K562 (cell line): ENCODE data around the gene PRL. TPM values are rescaled to one million over a fixed set of nuclear protein-coding genes. Genes with fewer than 3 reads are reported as not detected.

Experiments
- ATAC-seq: fragments of 200-7000 bp; cut with Tn5 transposase; 3 replicates; pipeline ENCODE4 v1.9.1; 2020; ENCODE audit warnings: moderate library complexity
- BruUV-seq: library from RNA; stranded (reverse); fragments of 400-500 nt; replicated peaks from 2 replicates; lab custom pipeline; 2021; lab: Mats Ljungman, UMichigan
- CTCF ChIA-PET: fragments of 300-600 bp; formaldehyde crosslinking; extraction: SDS; loops from one replicate; lab custom pipeline; 2021; ENCODE audit warnings: low intra/inter-chr PET ratio; lab: Yijun Ruan, JAX
- POLR2A ChIA-PET: fragments of 300-600, 350-650 bp; sonication (Branson Sonifier 250); formaldehyde crosslinking; extraction: SDS; loops from one replicate; lab custom pipeline; 2021; ENCODE audit warnings: antibody characterized with exemption, inconsistent platforms; lab: Yijun Ruan, JAX
- DNase-seq, 4 experiments: peaks; one replicate each; pipeline versions ENCODE4 v3.0.0 to v3.0.0-alpha.2; 2011 to 2018; ENCODE audit warnings: low spot score in 3 of 4, mixed read lengths in 3 of 4; ENCODE audit errors: extremely low read depth in 1 of 4
- FAIRE-seq: peaks from 2 replicates; lab custom pipeline; 2011; peaks lifted over from hg19 to GRCh38; lab: Jason Lieb, UNC
- H2AFZ ChIP-seq: 2 replicates; pipeline ENCODE4 v1.6.0; 2011; ENCODE audit warnings: low read depth, low read length, control low read depth, inconsistent platforms
- H3K27ac ChIP-seq: fragments of 200-600 bp; 3 replicates; pipeline ENCODE4 v1.8.0; 2011; ENCODE audit warnings: low read depth, mild to moderate bottlenecking, control low read depth, inconsistent platforms, low read length, moderate library complexity, mixed read lengths; ENCODE audit errors: extremely low read depth
- H3K27me3 ChIP-seq, 2 experiments: fragments of 300-600 bp in 1 of 2; 2 replicates in 1 of 2; 3 replicates in 1 of 2; pipeline versions ENCODE4 v1.6.0 to v1.8.0; 2011; ENCODE audit warnings: inconsistent platforms in 2 of 2, low read length in 2 of 2, mild to moderate bottlenecking in 1 of 2, mixed read lengths in 1 of 2, moderate library complexity in 1 of 2; ENCODE audit not compliant: control insufficient read depth in 2 of 2, insufficient read depth in 2 of 2
- H3K36me3 ChIP-seq: fragments of 300-600 bp; 3 replicates; pipeline ENCODE4 v1.8.0; 2011; ENCODE audit warnings: mild to moderate bottlenecking, low read length, inconsistent platforms; ENCODE audit not compliant: control insufficient read depth, insufficient read depth
- H3K4me1 ChIP-seq, 2 experiments: fragments of 200-600 bp in 1 of 2; replicated peaks in 1 of 2; 2 replicates in 1 of 2; 3 replicates in 1 of 2; pipeline versions ENCODE4 v1.5.1 to v1.8.0; 2011; ENCODE audit warnings: inconsistent platforms in 2 of 2, low read length in 2 of 2, mild to moderate bottlenecking in 1 of 2, mixed read lengths in 1 of 2, moderate library complexity in 1 of 2; ENCODE audit not compliant: control insufficient read depth in 2 of 2, insufficient read depth in 2 of 2
- H3K4me2 ChIP-seq: 2 replicates; pipeline ENCODE4 v1.6.1; 2011; ENCODE audit warnings: low read length, control low read depth, inconsistent platforms, mixed read lengths; ENCODE audit not compliant: insufficient read depth
- H3K4me3 ChIP-seq: fragments of 200-600 bp; sonication (generic), shearing (Covaris generic); 2 replicates; pipeline ENCODE4 v1.5.1; 2016; ENCODE audit warnings: control low read depth, inconsistent platforms
- H3K79me2 ChIP-seq: fragments of 200-600 bp; 3 replicates; pipeline ENCODE4 v1.8.0; 2011; ENCODE audit warnings: low read length, inconsistent platforms; ENCODE audit not compliant: control insufficient read depth, insufficient read depth
- H3K9ac ChIP-seq, 2 experiments: 2 replicates each; pipeline versions ENCODE4 v1.6.0 to v1.6.1; 2011; ENCODE audit warnings: low read depth in 2 of 2, low read length in 2 of 2, control low read depth in 1 of 2, inconsistent platforms in 1 of 2, mild to moderate bottlenecking in 1 of 2, mixed read lengths in 1 of 2; ENCODE audit not compliant: insufficient read depth in 1 of 2
- H3K9me1 ChIP-seq: one replicate; pipeline ENCODE4 v1.6.0; 2011; ENCODE audit warnings: inconsistent platforms, mild to moderate bottlenecking, low read length, moderate library complexity; ENCODE audit not compliant: control insufficient read depth, insufficient read depth
- H3K9me3 ChIP-seq: replicated peaks from 2 replicates; pipeline ENCODE4 v1.5.1; 2011; ENCODE audit warnings: low read depth, low read length, inconsistent platforms; ENCODE audit not compliant: control insufficient read depth, insufficient read depth
- H4K20me1 ChIP-seq: replicated peaks from 2 replicates; pipeline ENCODE4 v1.6.1; 2011; ENCODE audit warnings: low read length, inconsistent platforms, mixed read lengths; ENCODE audit not compliant: control insufficient read depth, insufficient read depth
- ARNT ChIP-seq, 2 experiments: fragments of 450-650 bp; IDR thresholded peaks; 2 replicates each; pipeline ENCODE4 v1.6.1; 2016; ENCODE audit warnings: mild to moderate bottlenecking in 1 of 2
- BRD4 ChIP-seq: fragments of 200-600 bp; sonication (generic); IDR thresholded peaks from 2 replicates; pipeline ENCODE4 v1.6.1; 2017; ENCODE audit warnings: inconsistent platforms
- NCOR1 ChIP-seq: fragments of 450-650 bp; IDR thresholded peaks from 2 replicates; pipeline ENCODE4 v1.6.1; 2016; ENCODE audit warnings: mild to moderate bottlenecking, moderate library complexity
- SAFB2 ChIP-seq: fragments of 200-400 bp; formaldehyde crosslinking; IDR thresholded peaks from 2 replicates; pipeline ENCODE4 v1.6.1; 2018; ENCODE audit warnings: borderline replicate concordance, low read length, low read depth, moderate library complexity; ENCODE audit not compliant: severe bottlenecking
- WGBS: fragments of 100-300 bp; shearing (Covaris generic); methylation state at CpG from one replicate; pipeline ENCODE4 v1.1.6; 2016; ENCODE audit warnings: low coverage, mixed read lengths; ENCODE audit not compliant: insufficient coverage; ENCODE audit errors: missing lambda C conversion rate; 5-methylcytosine and 5-hydroxymethylcytosine counted together
- in situ Hi-C: fragments of 300-500 bp; cut with MboI; formaldehyde crosslinking; loops from 4 replicates; pipeline ENCODE4 v1.15.0; 2018; ENCODE audit warnings: inconsistent platforms, mixed read lengths
- intact Hi-C: fragments of 100-400 bp; cut with micrococcal nuclease; formaldehyde crosslinking; loops from 2 replicates; pipeline ENCODE4 v1.14.2; 2022
- polyA plus RNA-seq, 8 experiments: library from polyadenylated mRNA; depleted of rRNA in 4 of 8; stranded (reverse) in 5 of 8; unstranded in 3 of 8; fragments of >200 nt; fragmentation: Nextera tagmentation in 2 of 8; fragmentation: Illumina TruSeq in 1 of 8; extraction: Ambion mirVana in 2 of 8; extraction: Trizol in 1 of 8; gene quantifications; 2 replicates each; pipeline versions ENCODE4 v1.2.1 to v1.2.3, GENCODE V29; 2011 to 2014; ENCODE audit warnings: inconsistent platforms in 1 of 8, missing spikeins in 1 of 8
- total RNA-seq, 7 experiments: library from RNA; depleted of rRNA in 6 of 7; stranded (reverse); fragments of >200 nt in 6 of 7; fragmentation: Illumina TruSeq in 2 of 7; extraction: Trizol in 2 of 7; gene quantifications; 2 replicates each; pipeline versions ENCODE4 v1.2.1 to v1.2.3, GENCODE V29; 2011 to 2021; ENCODE audit warnings: low replicate concordance in 1 of 7
- TF ChIP-seq, protein P1 (sequence below): fragments of 450-650 bp; IDR thresholded peaks from one replicate; pipeline ENCODE4 v1.6.1; 2018; ENCODE audit warnings: mild to moderate bottlenecking, moderate library complexity; ENCODE audit not compliant: partially characterized antibody

PRL gene
- total and polyA plus RNA-seq, 9 of the 15 experiments (the other 6 are each of a cell fraction or from before 2014, with no cell fraction given), result not detected

DNA sequence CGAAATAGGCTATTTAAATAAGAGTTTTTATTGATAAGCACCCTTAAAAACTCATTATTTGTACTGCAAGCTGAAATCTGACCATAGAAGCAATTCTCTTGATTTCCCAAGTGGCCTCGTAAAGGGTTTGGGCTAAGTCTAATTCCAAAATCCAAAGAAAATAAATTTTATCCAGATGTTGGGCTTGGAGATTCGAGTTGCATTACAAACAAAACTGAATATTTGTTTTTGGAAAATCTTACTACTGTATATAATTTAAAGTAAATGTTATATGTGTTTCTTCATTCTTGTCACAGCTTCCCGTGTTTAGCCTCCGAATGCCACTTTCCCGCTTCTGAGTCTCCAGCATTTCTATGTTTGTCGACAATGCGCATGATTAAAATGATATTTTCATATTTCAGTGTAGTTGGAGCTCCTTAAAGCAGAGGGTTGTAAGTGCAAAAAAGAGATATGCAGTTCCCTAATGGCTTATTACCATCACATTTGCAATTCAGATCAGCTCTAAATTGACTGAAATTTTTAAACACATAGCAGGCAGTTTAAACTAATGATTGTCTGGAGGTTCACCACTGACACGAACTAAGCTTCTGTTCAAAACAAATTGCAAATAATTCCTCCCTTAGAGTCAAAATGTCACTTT lies 47.0 kb downstream of the PRL start:
- in situ Hi-C loops (no loop called here), intact Hi-C loops (no loop called here)
- no peak overlapping the region for H3K4me3 ChIP-seq
- H3K27ac ChIP-seq, result no peak overlapping the region
- H2AFZ ChIP-seq, result no peak overlapping the region
- H3K9ac ChIP-seq, result no peak overlapping the region
- H3K27me3 ChIP-seq, result no peaks in the 10 kb centered on the region
- H3K79me2 ChIP-seq, result no peaks in the 10 kb centered on the region
- H3K4me1 ChIP-seq, result no peaks in the 10 kb centered on the region
- no TSS peak for BruUV-seq
- under 1% methylated on average over 9 of the region's 9 CpGs for WGBS
- no peaks in the 10 kb centered on the region for H3K9me3 ChIP-seq
- CTCF ChIA-PET, result no interaction called here
- no peaks in the 10 kb centered on the region for H4K20me1 ChIP-seq
- ATAC-seq (no peak), FAIRE-seq (no peak), DNase-seq (no peak)
- H3K9me1 ChIP-seq, result no peaks in the 10 kb centered on the region
- TF ChIP-seq BRD4, result no peak
- no peak for TF ChIP-seq ARNT (IDR thresholded peaks at IDR 0.05)
- TF ChIP-seq NCOR1, result no peak
- TF ChIP-seq, protein P1, sequence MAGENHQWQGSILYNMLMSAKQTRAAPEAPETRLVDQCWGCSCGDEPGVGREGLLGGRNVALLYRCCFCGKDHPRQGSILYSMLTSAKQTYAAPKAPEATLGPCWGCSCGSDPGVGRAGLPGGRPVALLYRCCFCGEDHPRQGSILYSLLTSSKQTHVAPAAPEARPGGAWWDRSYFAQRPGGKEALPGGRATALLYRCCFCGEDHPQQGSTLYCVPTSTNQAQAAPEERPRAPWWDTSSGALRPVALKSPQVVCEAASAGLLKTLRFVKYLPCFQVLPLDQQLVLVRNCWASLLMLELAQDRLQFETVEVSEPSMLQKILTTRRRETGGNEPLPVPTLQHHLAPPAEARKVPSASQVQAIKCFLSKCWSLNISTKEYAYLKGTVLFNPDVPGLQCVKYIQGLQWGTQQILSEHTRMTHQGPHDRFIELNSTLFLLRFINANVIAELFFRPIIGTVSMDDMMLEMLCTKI, result no peak
- no peak for TF ChIP-seq SAFB2
- no peaks in the 10 kb centered on the region for H3K36me3 ChIP-seq
- H3K4me2 ChIP-seq, result no peak overlapping the region
- POLR2A ChIA-PET, result no interaction called here
